ENCODE data around the gene RPL39L.
"Not testable (repeated sequence)": the region's sequence is repeated elsewhere in the genome, so short reads cannot be mapped to it uniquely, and the experiment has no call there.

RPL39L gene

GRCh38 chr3:187139126-187139894 lies at the start of gene RPL39L:
TSS of gene RPL39L (minus strand) at chr3:187139496. CDS start at chr3:187121300, 18,196 bp downstream.
- peak; percentile 94 for DNase-seq
- peak; percentile 99 for ATAC-seq

GRCh38 chr3:187188931-187189330 lies 49.6 kb upstream of the RPL39L start:
- DNase-seq (no peak), ATAC-seq (no peak)

- DNase-seq (no peak), ATAC-seq (no peak)
Observed at GRCh38 chr3:187186801-187187421, 47.6 kb upstream of the RPL39L start.

- no peak for DNase-seq
- ATAC-seq, result no peak
Observed at GRCh38 chr3:187186375-187186774, 47.1 kb upstream of the RPL39L start.

GRCh38 chr3:187185759-187186158 lies 46.5 kb upstream of the RPL39L start:
- ATAC-seq, result no peak
- DNase-seq, result no peak

GRCh38 chr3:187183903-187184302 lies 44.6 kb upstream of the RPL39L start:
- ATAC-seq, result no peak

GRCh38 chr3:187183210-187183862 lies 44.0 kb upstream of the RPL39L start:
- ATAC-seq (no peak), DNase-seq (no peak)

More at GRCh38 chr3:187183903-187184302, 44.6 kb upstream of the RPL39L start:
- no peak for DNase-seq

- no peak for DNase-seq
- ATAC-seq, result no peak
Observed at GRCh38 chr3:187181454-187182170, 42.3 kb upstream of the RPL39L start.

- no peak for DNase-seq
- ATAC-seq, result no peak
Observed at GRCh38 chr3:187172929-187173328, 33.6 kb upstream of the RPL39L start.

- ATAC-seq, DNase-seq: not testable (repeated sequence)
Observed at GRCh38 chr3:187170911-187171310, 31.6 kb upstream of the RPL39L start.

- no peak for DNase-seq
Observed at GRCh38 chr3:187169231-187169960, 30.1 kb upstream of the RPL39L start.

GRCh38 chr3:187167777-187168176 lies 28.5 kb upstream of the RPL39L start:
- DNase-seq (no peak), ATAC-seq (no peak)

More at GRCh38 chr3:187169231-187169960, 30.1 kb upstream of the RPL39L start:
- ATAC-seq, result no peak

- DNase-seq (no peak), ATAC-seq (no peak)
Observed at GRCh38 chr3:187166750-187167149, 27.5 kb upstream of the RPL39L start.

- DNase-seq (no peak), ATAC-seq (peak; percentile 52)
Observed at GRCh38 chr3:187165144-187165543, 25.8 kb upstream of the RPL39L start.

- ATAC-seq (no peak), DNase-seq (no peak)
Observed at GRCh38 chr3:187162265-187162953, 23.1 kb upstream of the RPL39L start.

GRCh38 chr3:187161556-187161955 lies 22.3 kb upstream of the RPL39L start:
- ATAC-seq (no peak), DNase-seq (no peak)

- DNase-seq (peak; percentile 71), ATAC-seq (peak; percentile 61)
Observed at GRCh38 chr3:187150599-187150998, 11.3 kb upstream of the RPL39L start.

- DNase-seq, result no peak
- ATAC-seq, result no peak
Observed at GRCh38 chr3:187150186-187150585, 10.9 kb upstream of the RPL39L start.

- DNase-seq, result no peak
- no peak for ATAC-seq
Observed at GRCh38 chr3:187146389-187146788, 7.1 kb upstream of the RPL39L start.

GRCh38 chr3:187145149-187145895 lies 6.0 kb upstream of the RPL39L start:
- DNase-seq (no peak), ATAC-seq (no peak)

Measured in stimulated activated naive CD8-positive, alpha-beta T cell treated with anti-CD3 and anti-CD28 coated beads, Interleukin-15, Interleukin-2, amounts not matched to agents 100 U/mL and 50 U/mL, for 24 hours (primary cell).